Upper lobe of right lung (tissue), 1 donor: ENCODE results near the gene NEURL4. TPM values are rescaled to one million over a fixed set of nuclear protein-coding genes. Genes with fewer than 3 reads are reported as not detected.
A peak's percentile ranks its signal among the peaks of the same experiment; 100 is the strongest.
"Not testable (repeated sequence)": the region's sequence is repeated elsewhere in the genome, so short reads cannot be mapped to it uniquely, and the experiment has no call there.

ENCODE experiments used
- ATAC-seq: fragments of 200-7000 bp; cut with Tn5 transposase; one replicate; pipeline ENCODE4 v1.9.1; 2020; ENCODE audit warnings: mild to moderate bottlenecking, moderate library complexity
- DNase-seq: peaks from one replicate; pipeline ENCODE4 v3.0.0-alpha.2; 2020
- H3K27ac ChIP-seq: fragments of 200-600 bp; one replicate; pipeline ENCODE4 v1.8.0; 2022
- H3K27me3 ChIP-seq: fragments of 200-600 bp; one replicate; pipeline ENCODE4 v1.8.0; 2022; ENCODE audit warnings: mild to moderate bottlenecking
- H3K36me3 ChIP-seq: fragments of 200-600 bp; one replicate; pipeline ENCODE4 v1.8.0; 2022
- H3K4me1 ChIP-seq: fragments of 200-600 bp; one replicate; pipeline ENCODE4 v1.8.0; 2022
- H3K4me3 ChIP-seq: fragments of 200-600 bp; one replicate; pipeline ENCODE4 v1.8.0; 2022; ENCODE audit warnings: mild to moderate bottlenecking
- H3K9me3 ChIP-seq: fragments of 200-600 bp; one replicate; pipeline ENCODE4 v1.8.0; 2022
- intact Hi-C: fragments of 100-400 bp; cut with DNase I; formaldehyde crosslinking; loops from one replicate; pipeline ENCODE4 v1.11.0; 2022
- total RNA-seq: library from RNA; stranded (reverse); fragmentation: NEBNext Ultra II Directional; extraction: Animal tissue kit (Norgen Biotek cat#: 25700); gene quantifications from one replicate; pipeline ENCODE4 v1.2.1, GENCODE V29; 2021
- TF ChIP-seq, protein P1 (sequence below): fragments of 200-600 bp; IDR thresholded peaks from one replicate; pipeline ENCODE4 v1.8.0; 2022; ENCODE audit warnings: antibody characterized with exemption
- donor health status: DM: no; HTN: yes; CAD: no; lungs with severe emphysema.

Gene NEURL4
- total RNA-seq, 1 donor from 2014 or later: 37.6 TPM

GRCh38 chr17:7346761-7347614, 17.9 kb upstream of the NEURL4 start:
- TF ChIP-seq, protein P1, sequence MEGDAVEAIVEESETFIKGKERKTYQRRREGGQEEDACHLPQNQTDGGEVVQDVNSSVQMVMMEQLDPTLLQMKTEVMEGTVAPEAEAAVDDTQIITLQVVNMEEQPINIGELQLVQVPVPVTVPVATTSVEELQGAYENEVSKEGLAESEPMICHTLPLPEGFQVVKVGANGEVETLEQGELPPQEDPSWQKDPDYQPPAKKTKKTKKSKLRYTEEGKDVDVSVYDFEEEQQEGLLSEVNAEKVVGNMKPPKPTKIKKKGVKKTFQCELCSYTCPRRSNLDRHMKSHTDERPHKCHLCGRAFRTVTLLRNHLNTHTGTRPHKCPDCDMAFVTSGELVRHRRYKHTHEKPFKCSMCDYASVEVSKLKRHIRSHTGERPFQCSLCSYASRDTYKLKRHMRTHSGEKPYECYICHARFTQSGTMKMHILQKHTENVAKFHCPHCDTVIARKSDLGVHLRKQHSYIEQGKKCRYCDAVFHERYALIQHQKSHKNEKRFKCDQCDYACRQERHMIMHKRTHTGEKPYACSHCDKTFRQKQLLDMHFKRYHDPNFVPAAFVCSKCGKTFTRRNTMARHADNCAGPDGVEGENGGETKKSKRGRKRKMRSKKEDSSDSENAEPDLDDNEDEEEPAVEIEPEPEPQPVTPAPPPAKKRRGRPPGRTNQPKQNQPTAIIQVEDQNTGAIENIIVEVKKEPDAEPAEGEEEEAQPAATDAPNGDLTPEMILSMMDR: no peak
- Histone ChIP-seq H3K9me3 (no peaks in the 10 kb centered on the region), H3K27me3 (no peaks in the 10 kb centered on the region), H3K27ac (no peak overlapping the region), H3K36me3 (no peaks in the 10 kb centered on the region), H3K4me3 (no peak overlapping the region), H3K4me1 (peaks cover 8% of the 10 kb centered on the region)
- DNase-seq (no peak), ATAC-seq (no peak)
- intact Hi-C loops: no loop called here

GRCh38 chr17:7343250-7343649, 14.1 kb upstream of the NEURL4 start:
- Histone ChIP-seq H3K27ac (no peak overlapping the region), H3K36me3 (no peaks in the 10 kb centered on the region), H3K4me1 (no peaks in the 10 kb centered on the region), H3K27me3 (no peaks in the 10 kb centered on the region), H3K4me3 (no peak overlapping the region), H3K9me3 (no peaks in the 10 kb centered on the region)
- intact Hi-C loops: no loop called here
- DNase-seq (no peak), ATAC-seq (no peak)
- TF ChIP-seq, protein P1: no peak

DNA sequence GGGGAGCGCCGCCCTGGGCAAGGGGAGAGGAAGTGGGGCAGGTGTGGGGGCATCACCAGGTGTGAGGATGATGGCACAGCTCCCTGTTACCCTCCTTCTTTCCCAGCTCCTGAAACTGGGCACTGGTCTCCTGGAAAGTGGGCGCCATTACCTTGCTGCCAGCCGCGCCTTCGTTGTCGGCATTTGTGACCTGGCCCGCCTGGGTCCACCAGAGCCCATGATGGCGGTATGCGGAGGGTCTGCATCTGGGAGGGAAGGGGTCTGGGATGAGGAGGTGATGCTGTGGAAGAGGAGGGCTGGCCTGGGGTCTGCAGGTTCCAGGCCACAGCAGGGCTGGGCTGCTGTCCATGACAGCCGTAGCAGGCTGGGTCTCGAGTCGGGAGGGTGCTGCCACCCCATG, 12.7 kb upstream of the NEURL4 start:
- no peaks in the 10 kb centered on the region for H3K4me1 ChIP-seq
- ATAC-seq (no peak), DNase-seq (no peak)
- intact Hi-C loops: no loop called here
- no peaks in the 10 kb centered on the region for H3K27me3 ChIP-seq
- TF ChIP-seq, protein P1: no peak
- H3K27ac ChIP-seq: no peak overlapping the region
- no peaks in the 10 kb centered on the region for H3K9me3 ChIP-seq
- H3K36me3 ChIP-seq: no peaks in the 10 kb centered on the region
- H3K4me3 ChIP-seq: no peak overlapping the region

GRCh38 chr17:7340179-7340578, 11.0 kb upstream of the NEURL4 start:
- Histone ChIP-seq H3K27ac (no peak overlapping the region), H3K9me3 (no peaks in the 10 kb centered on the region), H3K27me3 (no peaks in the 10 kb centered on the region), H3K4me1 (no peaks in the 10 kb centered on the region), H3K36me3 (no peaks in the 10 kb centered on the region), H3K4me3 (no peak overlapping the region)
- no peak for DNase-seq
- intact Hi-C loops: no loop called here
- TF ChIP-seq, protein P1: no peak
- no peak for ATAC-seq

- H3K27me3 ChIP-seq, H3K27ac ChIP-seq, intact Hi-C loops, H3K36me3 ChIP-seq, ATAC-seq, DNase-seq, H3K4me1 ChIP-seq, H3K9me3 ChIP-seq: not testable (repeated sequence)
- peak overlapping the region; percentile 43 for H3K4me3 ChIP-seq
Measured at GRCh38 chr17:7337600-7337999, 8.5 kb upstream of the NEURL4 start.

DNA sequence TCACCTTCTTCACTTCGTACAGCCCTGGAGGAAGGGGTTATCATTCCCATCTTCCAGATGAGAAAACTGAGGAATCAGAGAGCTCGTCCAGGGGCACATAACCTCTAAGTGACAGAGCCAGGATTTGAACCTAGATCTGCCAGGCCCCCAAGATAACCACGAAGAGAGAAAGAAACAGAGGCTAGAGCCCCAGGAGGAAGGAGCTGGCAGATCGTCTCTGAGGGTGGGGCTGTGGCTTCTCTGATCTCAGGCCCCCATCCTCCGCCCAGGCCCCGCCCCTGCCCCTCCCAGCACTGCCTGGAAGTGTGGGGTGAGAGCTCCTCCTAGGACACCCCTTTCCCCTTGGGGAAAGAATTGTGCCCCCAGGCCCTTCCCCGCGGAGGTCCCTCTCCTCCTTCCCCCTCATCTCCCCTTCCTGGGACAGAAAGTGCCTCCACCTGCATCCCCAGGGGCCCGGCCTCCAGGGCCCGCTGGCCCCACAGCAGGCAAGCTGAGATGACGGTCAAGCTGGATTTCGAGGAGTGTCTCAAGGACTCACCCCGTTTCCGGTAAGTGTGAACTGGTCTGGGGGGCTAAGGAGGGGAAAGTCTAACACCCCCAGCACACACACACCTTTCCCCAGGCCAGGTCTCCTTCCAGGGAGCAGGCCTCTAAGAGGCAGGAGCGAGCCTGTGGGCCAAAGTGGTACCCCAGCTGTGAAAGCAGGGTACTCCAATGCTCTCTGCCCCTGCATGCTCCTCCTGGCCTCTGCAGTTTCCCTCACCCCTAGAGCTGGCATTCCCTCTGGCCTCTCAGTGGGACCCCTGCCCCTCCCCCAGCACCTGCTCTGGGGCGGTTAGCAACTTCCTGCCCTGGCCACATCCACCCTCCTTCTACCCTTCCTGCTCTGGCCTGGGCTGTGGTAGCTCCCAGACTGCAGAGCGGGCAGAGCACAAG, 7.4 kb upstream of the NEURL4 start, which contains the start of gene ACAP1:
TSS of gene ACAP1 (plus strand) at position 290 of the 936 bp plus-strand sequence. CDS start at position 496, 206 bp downstream.
- Histone ChIP-seq H3K36me3 (no peaks in the 10 kb centered on the region), H3K9me3 (no peaks in the 10 kb centered on the region), H3K4me3 (peak within 1 kb of the TSS; percentile 43), H3K4me1 (no peaks in the 10 kb centered on the region), H3K27me3 (no peaks in the 10 kb centered on the region), H3K27ac (peak within 1 kb of the TSS; percentile 36)
- DNase-seq (peak; percentile 77), ATAC-seq (peak; percentile 78)
- TF ChIP-seq, protein P1: no peak
- intact Hi-C loops: no loop called here

DNA sequence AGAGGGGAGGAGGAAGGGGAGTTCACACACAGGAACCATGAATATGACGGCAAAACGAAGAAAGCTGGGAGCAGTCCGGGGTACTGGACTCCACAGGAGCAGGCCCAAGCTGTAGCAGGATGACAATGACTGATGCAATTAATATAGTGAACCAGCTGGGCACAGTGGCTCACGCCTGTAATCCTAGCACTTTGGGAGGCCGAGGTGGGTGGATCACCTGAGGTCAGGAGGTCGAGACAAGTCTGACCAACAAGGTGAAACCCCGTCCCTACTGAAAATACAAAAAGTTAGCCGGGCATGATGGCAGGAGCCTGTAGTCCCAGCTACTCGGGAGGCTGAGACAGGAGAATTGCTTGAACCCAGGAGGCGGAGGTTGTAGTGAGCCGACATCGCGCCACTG, 6.6 kb upstream of the NEURL4 start:
- intact Hi-C loops, DNase-seq, ATAC-seq, H3K4me1 ChIP-seq, H3K36me3 ChIP-seq, H3K4me3 ChIP-seq, H3K27me3 ChIP-seq, H3K9me3 ChIP-seq, H3K27ac ChIP-seq: not testable (repeated sequence)
